Cerebellar nuclear complex (tissue), 1 donor: ENCODE results near the gene SORBS2.
"Not testable (repeated sequence)": the region's sequence is repeated elsewhere in the genome, so short reads cannot be mapped to it uniquely, and the experiment has no call there.

ENCODE experiments used
- DNase-seq, 2 experiments: peaks; one replicate each; lab custom pipeline; 2025; lab: John Stamatoyannopoulos, UW

The SORBS2 gene

DNA sequence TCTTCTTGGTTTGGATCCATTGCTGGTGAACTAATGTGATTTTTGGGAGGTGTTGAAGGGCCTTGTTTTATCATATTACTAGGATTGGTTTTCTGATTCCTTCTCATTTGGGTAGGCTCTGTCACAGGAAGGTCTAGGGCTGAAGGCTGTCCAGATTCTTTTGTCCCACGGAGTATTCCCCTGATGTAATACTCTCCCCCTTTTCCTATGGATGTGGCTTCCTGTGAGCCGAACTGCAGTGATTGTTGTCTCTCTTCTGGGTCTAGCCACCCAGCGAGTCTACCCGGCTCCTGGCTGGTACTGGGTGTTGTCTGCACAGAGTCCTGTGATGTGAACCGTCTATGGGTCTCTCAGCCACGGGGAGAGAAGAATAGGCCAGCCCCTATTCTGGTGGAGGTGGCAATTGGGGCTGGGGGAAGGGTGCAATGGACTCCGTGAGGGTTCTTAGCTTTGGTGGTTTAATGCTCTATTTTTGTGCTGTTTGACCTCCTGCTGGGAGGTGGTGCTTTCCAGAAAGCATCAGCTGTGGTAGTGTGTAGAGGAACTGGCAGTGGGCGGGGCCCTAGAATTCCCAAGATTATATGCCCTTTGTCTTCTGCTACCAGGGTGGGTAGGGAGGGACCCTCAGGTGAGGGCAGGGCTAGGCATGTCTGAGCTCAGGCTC lies 252.6 kb downstream of the SORBS2 start:
- not testable (repeated sequence) for DNase-seq

DNA sequence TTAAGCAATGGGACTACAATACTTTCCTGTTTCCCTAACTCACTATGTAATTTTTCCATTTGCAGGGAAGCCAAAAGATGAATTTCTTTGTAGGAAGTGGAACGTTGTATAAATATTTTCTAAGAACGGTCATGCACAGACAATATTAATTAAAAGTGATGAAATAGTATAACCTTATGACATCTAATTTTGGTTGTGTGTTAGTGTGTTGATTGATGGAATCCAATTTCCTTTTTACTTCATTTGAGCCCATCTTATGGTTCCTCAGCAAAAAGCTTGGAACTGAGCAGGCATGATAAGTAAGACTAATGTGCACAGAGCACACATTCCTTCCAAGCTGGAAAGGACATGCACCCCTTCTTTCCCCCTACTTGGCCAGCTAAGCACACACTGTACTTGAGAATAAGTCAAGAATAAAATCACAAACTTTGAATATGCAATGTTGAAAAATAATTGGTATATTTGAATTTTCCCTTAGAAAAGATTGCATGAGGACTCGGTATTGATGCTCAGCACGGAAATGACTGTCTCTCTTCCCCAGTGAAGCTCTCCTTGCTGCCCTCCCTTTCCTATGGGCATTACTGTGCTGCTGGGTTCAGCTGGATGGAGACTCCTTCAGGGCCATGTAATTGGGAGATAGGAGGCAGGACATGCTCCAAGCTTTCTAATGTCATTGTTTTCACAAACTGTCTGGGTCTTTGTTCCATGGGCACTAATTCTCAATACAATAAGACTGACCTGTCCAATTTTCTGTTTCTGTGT lies 257.4 kb downstream of the SORBS2 start:
- no peak for DNase-seq

DNA sequence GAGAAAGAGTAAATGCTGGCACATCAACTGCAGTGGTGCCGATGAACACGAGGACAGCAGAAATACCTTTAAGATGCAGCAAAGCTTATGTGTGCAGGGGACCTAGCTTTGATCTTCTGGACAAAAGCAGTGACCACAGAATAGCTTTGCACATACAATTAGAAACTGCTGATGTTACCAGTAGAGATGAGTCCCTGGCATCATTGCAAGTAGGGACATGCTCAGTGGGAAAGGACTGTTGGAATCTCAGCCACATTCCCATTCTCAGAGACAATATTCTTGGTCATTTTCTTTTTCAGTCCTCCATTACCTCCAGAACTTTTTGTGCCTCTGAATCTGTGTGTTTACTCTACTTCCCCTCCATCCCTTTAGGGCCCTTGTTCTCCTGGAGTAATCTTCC lies 259.7 kb downstream of the SORBS2 start:
- DNase-seq = no peak

DNA sequence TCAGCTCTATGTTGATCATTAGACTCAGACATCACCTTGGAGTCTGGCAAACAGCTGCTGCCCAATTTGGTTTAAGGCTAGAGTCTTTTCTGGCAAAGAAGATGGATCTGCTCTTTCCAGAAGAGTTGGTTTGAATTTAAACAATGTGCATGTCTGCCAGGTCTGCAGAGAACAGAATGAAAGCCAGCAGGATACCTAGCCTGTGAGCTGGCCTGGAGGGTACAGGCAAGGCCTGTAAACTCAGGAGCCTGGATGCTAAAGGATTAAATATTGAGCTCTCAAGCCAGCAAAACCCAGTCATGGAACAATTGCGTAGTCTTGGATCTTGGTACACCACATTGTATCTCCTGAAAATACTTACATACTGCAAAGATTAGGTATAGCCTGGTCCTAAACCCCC lies 261.1 kb downstream of the SORBS2 start:
- no peak for DNase-seq

DNA sequence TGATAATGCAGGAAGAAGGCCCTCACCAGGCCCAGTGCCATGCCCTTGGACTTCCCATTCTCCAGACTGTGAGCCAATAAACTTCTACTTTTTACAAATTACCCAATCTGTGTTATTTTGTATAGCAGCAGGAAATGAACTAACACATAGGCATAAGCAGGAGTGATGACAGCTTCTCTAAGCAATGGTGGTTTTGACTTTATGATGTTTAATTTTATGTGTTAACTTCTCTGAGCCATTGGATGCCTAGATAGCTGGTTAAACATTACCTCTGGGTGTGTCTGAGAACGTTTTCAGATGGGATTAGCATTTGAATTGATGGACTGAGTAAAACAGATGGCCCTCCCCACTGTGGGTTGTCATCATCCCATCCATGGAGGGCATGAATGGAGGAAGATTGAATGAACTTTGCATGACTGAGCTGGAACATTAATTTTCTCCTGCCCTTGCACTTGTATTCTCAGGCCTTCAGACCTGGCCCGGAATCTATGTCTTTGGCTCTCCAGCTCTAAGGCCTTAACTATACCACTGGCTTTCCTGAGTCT lies 262.8 kb downstream of the SORBS2 start:
- no peak for DNase-seq

DNA sequence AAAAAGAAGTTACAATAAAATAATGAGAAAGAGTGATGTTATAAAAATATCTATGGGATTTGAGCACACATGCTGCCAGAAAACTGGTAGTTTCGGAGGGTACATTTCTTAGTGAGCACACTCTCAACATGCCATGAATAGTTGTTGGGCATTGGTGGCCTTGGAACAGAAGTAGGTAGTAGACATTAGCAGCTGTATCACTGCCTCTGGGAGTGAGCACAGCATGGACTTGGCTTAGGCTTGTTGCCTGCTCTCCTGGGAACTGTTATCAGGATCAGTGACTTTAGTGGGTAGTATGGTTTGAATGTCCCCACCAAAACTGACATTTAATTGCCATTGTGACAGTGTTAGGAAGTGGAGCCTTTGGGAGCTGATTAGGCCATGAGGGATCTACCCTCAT lies 263.4 kb downstream of the SORBS2 start:
- no peak for DNase-seq

DNA sequence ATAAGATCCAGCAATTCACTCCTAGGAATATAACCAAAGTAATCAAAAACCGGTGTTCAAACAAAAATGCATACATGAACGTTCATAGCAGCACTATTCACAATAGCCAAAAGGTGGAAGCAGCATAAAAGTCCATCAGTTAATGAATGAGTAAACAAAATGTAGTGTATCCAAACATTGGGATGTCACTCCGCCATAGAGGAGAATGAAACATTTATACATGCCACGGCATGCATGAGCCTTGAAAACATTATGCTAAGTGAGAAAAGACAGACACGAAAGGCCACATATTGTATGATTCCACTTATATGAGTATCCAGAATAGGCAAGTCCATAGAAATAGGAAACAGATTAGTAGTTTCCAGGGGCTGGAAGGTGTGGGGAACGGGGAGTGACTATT lies 265.7 kb downstream of the SORBS2 start:
- no peak for DNase-seq

DNA sequence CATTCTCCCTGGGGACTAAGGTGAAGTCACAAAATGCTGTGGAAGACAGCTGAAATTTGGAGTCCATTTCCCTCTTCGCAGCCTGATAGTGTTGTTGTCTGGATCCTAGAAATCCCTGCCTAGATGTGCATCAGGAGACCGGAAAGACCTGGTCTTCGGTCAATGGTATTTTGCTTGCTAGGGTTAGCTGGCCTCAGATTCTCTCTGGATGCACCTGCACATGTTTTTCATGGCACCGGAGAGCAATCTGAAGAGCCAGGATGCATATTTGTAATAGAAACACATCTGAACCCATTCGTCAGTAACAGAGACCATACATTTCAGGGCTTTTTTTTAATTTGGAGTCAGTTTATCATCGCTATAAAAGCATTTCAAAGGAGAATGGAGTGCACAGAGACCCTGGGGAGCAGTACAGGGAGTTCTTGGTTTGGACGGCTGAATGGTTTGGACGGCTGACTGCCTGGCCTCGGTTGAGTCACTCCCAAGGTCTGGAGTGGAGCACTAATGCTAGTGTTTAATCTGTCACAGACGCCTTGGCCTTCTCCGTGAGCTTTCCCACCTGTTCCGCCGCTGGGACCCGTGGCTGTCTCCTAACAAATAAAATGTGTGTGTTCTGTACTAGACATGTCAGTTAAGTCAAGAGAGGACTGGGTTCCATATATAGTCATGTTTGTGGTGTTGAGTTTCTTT lies 269.2 kb downstream of the SORBS2 start:
- no peak for DNase-seq

DNA sequence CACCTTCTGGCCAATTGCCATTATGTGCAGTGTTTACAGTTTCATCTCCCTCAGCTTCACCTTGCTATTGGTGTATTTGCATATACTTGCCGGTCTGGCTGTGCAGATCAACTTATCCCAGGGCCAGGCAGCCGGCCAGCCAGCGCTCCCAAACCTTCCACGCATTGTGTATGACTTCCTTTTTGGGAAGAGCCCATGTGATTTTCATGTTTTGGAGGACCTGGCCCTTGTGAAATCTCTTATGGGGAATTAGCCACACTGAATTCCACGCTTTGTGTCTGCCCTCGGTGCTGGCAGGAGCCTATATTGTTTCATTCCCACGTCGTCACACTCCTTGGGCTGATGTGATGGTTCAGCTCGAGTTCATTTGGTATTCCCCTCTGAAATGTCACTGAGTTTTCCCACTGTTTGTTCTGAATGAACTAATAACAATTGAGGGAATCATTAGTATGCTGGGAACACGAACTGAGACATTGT lies 270.7 kb downstream of the SORBS2 start:
- DNase-seq = no peak

DNA sequence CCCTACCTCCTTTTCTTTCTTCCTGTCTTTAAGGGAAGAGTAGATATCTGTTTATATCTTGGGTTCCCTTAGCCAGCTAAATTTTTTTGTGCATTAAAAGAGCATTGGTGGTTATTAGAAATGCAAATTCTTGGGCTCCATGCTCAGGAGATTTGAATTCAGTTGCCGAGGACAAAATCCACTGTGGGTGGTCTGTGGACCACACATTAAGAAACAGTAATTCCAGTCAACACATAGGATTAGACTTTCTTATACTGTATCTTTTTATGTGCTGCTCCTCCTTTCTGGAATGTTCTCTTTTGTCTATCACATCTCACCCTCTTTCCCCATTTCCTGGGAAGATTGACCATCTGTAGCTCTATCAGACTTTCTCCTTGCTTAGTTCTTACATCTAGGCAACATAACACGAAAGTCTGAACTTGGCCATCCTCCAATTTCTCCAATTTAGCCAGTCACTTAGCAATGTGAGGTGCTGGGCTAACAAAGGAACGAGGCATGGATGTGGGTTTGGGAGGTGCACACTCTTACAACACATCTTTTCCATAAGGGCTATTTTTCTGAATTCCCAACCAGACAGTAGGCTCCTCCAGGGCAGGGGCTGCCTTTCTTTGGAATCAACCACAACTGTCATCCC lies 271.4 kb downstream of the SORBS2 start:
- DNase-seq = no peak

DNA sequence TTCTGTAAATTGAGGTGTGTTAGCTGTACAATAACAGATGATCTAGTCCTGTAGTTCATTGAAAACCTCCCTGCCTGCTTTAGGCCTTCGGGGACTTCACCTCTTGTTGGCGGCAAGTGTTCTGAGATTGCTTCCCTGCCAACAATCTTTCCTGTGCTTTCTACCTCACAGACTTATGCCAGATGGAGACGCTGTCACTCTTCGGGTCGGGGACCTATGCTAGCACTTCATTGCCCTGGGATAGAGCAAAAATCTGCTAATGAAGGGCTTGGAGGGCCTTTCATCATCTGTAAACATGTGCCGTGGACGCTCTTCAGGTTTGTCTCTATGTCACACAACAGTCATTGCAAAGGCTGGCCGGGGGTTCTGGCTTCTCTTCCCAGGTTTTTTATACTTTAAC lies 272.0 kb downstream of the SORBS2 start:
- DNase-seq = no peak

DNA sequence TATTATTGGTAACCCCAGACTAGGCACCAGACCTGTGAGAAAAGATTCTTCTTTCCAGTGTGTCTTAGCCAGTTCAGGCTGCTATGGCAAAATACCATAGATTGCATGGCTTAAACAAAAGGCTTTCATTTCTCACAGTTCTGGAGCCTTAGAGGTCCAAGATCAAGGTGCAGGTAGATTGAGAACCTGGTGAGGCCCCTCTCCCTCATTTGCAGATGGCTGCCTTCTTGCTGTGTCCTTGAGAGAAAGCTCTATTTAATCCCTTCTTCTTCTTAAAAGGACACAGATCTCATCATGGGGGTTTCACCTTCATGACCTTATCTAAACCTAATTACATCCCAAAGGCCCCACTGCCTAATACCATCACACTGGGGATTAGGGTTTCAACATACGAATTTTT lies 273.2 kb downstream of the SORBS2 start:
- no peak for DNase-seq

DNA sequence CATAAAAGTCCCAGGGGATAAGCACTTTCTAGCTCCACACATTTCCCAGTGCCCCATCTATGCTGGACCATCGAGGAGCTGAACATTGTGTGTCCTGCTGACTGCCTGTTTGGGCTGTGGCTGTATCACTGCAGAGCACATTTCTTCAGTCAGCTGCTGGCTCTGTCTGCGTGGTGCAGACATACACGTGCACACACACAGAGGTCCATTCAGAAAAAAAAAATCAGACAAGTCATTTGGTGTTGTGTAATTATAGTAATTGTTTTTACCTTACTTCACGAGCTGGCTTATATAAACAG lies 275.6 kb downstream of the SORBS2 start:
- DNase-seq = no peak

DNA sequence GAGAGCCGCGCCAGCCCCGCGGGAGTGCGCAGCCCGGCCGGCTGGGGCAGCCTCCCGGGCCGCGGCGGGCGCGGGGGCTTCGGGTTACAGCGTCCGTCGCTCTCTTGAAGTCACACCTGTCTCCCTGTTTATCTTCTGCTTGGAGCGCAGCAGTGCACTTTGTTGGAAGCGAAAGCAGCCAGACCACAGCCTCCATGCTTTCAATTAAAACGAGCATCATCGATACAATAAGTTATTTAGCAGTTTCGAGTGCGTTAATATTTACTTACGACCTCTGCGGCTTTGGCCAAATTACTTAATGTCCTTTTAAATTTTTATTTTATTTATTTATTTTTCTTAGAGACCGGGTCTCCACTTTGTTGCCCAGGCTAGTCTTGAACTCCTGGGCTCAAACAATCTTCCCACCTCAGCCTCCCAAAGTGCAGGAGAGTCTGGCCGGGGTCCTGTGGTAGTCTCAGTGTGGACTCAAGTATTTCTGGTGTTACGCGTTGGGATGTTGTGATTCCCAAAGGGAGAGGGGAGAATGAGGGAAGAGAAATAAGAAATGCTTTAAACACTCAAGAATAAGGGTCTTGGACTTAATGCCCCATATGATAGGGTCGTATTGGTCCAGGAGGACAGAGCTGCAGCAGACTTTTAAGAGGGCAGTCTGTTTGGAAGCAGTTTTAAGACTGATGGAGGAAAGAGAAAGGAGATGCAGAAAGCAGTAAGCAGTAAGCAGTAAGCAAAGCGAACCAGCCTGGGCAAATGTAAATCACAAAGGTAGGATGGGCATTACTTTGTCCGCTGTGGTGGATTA lies 276.2 kb downstream of the SORBS2 start:
- DNase-seq = no peak
